Panc1 (cell line): ENCODE measurements around the gene IL36RN.

Experiments used
- POLR2AphosphoS5 ChIP-seq: IDR thresholded peaks from 2 replicates; pipeline ENCODE4 v1.6.1; 2012; ENCODE audit warnings: mild to moderate bottlenecking, low read depth, low read length, moderate library complexity
- TF ChIP-seq, protein P1 (sequence below): fragments of 450-650 bp; IDR thresholded peaks from 2 replicates; pipeline ENCODE4 v1.5.1; 2017; ENCODE audit warnings: mild to moderate bottlenecking
- TF ChIP-seq, protein P2 (sequence below), 2 experiments: IDR thresholded peaks; 2 replicates each; pipeline ENCODE4 v1.6.1; 2011 to 2012; ENCODE audit warnings: low read depth in 2 of 2, control low read depth in 1 of 2, low read length in 1 of 2, mild to moderate bottlenecking in 1 of 2, moderate library complexity in 1 of 2; ENCODE audit not compliant: insufficient read depth in 1 of 2

DNA sequence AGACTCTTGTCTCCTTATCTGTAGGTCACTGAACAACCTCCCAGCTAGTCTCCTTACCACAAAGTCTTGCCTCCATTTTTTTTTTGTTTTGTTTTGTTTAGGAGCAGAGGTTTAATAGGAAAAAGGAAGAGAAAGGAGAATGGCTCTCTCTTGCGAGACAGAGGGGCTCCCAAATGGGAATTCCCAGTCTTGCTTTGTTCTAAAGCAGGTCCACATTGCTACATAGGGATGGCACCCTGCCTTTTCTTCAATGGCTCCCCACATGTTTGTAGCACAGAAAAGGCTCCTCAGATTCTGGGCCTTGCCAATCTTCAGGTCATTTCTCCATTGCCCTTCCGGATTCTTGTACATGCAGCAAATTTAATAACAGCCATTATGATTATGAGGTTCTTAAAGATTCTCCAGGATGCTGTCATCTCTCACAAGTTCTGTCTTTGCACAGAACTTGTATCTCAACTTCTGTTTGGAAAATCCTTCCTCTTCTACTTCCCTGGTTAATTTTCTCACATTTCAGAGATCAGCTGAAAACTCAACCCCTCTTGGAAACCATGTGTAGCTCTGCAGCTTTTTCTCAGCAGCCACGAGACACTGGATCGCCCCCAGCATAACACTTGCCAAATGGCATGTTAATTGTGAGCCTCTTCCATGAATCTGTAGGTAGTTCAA, 32.4 kb downstream of the IL36RN start:
- TF ChIP-seq, protein P1, sequence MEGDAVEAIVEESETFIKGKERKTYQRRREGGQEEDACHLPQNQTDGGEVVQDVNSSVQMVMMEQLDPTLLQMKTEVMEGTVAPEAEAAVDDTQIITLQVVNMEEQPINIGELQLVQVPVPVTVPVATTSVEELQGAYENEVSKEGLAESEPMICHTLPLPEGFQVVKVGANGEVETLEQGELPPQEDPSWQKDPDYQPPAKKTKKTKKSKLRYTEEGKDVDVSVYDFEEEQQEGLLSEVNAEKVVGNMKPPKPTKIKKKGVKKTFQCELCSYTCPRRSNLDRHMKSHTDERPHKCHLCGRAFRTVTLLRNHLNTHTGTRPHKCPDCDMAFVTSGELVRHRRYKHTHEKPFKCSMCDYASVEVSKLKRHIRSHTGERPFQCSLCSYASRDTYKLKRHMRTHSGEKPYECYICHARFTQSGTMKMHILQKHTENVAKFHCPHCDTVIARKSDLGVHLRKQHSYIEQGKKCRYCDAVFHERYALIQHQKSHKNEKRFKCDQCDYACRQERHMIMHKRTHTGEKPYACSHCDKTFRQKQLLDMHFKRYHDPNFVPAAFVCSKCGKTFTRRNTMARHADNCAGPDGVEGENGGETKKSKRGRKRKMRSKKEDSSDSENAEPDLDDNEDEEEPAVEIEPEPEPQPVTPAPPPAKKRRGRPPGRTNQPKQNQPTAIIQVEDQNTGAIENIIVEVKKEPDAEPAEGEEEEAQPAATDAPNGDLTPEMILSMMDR, result no peak
- TF ChIP-seq, protein P2, sequence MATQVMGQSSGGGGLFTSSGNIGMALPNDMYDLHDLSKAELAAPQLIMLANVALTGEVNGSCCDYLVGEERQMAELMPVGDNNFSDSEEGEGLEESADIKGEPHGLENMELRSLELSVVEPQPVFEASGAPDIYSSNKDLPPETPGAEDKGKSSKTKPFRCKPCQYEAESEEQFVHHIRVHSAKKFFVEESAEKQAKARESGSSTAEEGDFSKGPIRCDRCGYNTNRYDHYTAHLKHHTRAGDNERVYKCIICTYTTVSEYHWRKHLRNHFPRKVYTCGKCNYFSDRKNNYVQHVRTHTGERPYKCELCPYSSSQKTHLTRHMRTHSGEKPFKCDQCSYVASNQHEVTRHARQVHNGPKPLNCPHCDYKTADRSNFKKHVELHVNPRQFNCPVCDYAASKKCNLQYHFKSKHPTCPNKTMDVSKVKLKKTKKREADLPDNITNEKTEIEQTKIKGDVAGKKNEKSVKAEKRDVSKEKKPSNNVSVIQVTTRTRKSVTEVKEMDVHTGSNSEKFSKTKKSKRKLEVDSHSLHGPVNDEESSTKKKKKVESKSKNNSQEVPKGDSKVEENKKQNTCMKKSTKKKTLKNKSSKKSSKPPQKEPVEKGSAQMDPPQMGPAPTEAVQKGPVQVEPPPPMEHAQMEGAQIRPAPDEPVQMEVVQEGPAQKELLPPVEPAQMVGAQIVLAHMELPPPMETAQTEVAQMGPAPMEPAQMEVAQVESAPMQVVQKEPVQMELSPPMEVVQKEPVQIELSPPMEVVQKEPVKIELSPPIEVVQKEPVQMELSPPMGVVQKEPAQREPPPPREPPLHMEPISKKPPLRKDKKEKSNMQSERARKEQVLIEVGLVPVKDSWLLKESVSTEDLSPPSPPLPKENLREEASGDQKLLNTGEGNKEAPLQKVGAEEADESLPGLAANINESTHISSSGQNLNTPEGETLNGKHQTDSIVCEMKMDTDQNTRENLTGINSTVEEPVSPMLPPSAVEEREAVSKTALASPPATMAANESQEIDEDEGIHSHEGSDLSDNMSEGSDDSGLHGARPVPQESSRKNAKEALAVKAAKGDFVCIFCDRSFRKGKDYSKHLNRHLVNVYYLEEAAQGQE (IDR thresholded peaks at IDR 0.05; ENCODE audit: insufficient read depth in 1 of 2, low read depth in 2 of 2, low read length in 1 of 2), result no peak
- TF ChIP-seq POLR2AphosphoS5, result no peak
